LNCAP (cell line): ENCODE results near the gene PLA2G12A.

Experiments
- TF ChIP-seq, protein P1 (sequence below): fragments of 450-650 bp; IDR thresholded peaks from 2 replicates; pipeline ENCODE4 v1.5.1; 2017; ENCODE audit warnings: mild to moderate bottlenecking

Gene PLA2G12A

GRCh38 chr4:109671350-109671749, 58.5 kb downstream of the PLA2G12A start:
- TF ChIP-seq, protein P1, sequence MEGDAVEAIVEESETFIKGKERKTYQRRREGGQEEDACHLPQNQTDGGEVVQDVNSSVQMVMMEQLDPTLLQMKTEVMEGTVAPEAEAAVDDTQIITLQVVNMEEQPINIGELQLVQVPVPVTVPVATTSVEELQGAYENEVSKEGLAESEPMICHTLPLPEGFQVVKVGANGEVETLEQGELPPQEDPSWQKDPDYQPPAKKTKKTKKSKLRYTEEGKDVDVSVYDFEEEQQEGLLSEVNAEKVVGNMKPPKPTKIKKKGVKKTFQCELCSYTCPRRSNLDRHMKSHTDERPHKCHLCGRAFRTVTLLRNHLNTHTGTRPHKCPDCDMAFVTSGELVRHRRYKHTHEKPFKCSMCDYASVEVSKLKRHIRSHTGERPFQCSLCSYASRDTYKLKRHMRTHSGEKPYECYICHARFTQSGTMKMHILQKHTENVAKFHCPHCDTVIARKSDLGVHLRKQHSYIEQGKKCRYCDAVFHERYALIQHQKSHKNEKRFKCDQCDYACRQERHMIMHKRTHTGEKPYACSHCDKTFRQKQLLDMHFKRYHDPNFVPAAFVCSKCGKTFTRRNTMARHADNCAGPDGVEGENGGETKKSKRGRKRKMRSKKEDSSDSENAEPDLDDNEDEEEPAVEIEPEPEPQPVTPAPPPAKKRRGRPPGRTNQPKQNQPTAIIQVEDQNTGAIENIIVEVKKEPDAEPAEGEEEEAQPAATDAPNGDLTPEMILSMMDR = no peak

DNA sequence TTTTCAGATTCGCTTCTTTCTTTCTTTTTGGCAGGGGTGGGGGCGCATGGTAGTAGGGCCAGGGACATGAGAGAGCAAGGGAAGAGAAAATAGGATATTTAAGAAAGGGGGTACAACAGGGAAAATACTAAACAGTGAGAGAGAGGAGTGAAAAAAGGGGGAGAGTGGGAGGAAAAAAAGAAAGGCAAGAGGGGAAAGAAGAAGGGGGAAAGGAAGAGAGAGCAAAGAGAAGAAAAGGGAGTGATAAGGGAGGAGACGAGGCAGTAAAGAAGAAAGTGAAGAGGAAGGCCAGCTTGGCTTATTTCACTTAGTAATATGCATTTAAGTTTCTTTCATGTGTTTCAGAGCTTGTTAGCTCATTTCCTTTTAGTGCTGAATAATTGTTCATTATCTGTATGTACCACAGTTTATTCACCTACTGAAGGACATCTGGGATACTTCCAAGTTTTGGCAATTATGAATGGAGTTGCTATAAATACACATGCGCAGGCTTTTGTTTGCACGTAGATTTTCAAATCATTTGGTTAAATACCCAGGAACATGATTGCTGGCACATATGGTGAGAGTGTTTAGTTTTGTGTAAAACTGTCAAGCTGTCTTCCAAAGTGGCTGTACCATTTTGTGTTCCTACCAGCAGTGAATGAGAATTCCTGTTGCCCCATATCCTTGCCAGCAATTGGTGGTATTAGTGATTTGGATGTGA, 63.9 kb downstream of the PLA2G12A start:
- TF ChIP-seq, protein P1 = no peak

GRCh38 chr4:109662771-109663170, 67.1 kb downstream of the PLA2G12A start:
- TF ChIP-seq, protein P1 = no peak

DNA sequence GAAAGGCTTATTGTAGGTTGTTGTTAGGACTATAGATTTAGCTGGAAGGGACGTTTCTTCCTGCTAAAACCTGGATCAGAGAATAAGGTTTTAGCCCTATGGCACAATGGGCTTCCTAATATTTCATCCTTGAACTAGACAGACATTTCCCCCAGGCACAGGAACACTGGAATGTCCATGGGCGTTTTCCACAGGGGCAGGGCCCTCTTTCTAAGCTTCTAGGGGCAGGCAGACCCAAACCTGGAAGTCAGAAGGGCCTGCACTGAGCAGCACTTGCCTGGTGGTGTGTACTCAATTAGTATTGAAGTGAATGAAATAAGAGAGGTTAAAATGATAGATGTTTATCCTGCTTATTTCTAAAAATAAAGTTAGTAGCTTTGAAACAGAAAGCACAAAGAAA, 67.8 kb downstream of the PLA2G12A start:
- TF ChIP-seq, protein P1 = no peak
